GM19463 (cell line): Measurements from ENCODE around the gene CPA5.
"Not testable (repeated sequence)": the region's sequence is repeated elsewhere in the genome, so short reads cannot be mapped to it uniquely, and the experiment has no call there.

Experiments
- ATAC-seq: cut with Tn5 transposase; IDR thresholded peaks from one replicate; pipeline ENCODE4 v1.9.1; 2021; ENCODE audit warnings: mild to moderate bottlenecking, moderate library complexity; ENCODE audit not compliant: unreplicated experiment

The CPA5 gene

GRCh38 chr7:130374507-130374906 lies 29.9 kb downstream of the CPA5 start:
- ATAC-seq: no peak

DNA sequence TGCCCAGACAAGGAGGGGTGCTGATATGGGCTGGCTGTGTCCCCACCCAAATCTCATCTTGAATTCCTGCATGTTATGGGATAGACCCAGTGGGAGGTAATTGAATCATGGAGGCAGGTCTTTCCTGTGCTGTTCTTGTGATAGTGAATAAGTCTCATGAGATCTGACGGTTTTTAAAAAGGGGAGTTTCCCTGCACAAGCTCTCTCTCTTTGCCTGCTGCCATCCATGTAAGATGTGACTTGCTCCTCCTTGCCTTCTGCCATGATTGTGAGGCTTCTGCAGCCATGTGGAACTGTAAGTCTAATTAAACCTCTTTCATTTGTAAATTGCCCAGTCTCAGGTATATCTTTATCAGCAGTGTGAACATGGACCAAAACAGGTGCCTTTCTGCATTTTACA lies 31.8 kb downstream of the CPA5 start:
- not testable (repeated sequence) for ATAC-seq

- no peak for ATAC-seq
Measured at GRCh38 chr7:130377178-130377577, 32.6 kb downstream of the CPA5 start.

- ATAC-seq: no peak
Measured at GRCh38 chr7:130379019-130379418, 34.4 kb downstream of the CPA5 start.

- ATAC-seq: no peak
Measured at GRCh38 chr7:130379532-130379920, 34.9 kb downstream of the CPA5 start.

DNA sequence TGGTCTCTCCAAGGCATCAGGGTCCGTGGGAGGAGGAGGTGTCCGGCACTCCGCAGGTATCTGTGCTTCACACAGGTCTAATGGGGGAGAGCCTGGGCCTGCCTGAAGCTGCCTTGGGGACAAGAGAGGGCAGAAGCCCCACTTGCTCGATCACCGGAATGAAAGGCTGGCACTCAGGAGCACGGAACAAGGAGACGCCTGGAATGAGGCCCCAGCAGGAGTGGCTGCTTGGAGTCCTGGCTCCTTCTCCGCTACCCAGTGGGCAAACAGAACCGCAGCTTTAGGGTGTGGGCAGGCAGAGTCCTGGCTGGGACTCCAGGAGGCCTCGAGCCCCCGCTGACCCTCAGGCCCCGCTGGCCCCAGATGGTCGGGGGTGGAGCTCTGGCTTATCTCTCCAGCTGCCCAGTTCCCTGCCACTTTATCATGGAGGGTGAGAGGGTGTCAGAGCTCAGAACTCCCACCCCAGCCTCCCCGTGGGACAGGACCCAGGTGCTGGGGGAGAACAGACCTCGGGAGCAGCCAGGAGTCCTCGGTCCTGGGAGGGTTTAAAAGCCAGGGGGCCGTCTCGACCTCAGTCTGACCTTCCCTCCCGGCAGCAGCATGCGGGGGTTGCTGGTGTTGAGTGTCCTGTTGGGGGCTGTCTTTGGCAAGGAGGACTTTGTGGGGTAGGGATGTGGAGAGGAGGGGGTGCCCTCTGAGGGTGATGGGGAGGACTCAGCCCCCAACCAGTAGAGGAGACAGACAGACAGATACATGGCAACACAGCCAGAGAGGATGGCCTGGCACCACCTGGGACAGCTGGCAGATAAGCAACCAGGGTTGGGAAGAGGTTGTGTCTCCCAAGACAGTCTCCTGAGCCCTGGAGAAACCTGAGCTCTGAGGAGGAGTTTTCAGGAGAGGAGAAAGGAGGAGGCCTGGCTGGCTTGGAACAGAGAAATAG lies 35.6 kb downstream of the CPA5 start, which contains the start of gene CPA1:
TSS of gene CPA1 (plus strand) at position 574 of the 940 bp plus-strand sequence. CDS start at position 601, 27 bp downstream.
- ATAC-seq: no peak

GRCh38 chr7:130380861-130381455 lies 36.3 kb downstream of the CPA5 start:
- no peak for ATAC-seq

DNA sequence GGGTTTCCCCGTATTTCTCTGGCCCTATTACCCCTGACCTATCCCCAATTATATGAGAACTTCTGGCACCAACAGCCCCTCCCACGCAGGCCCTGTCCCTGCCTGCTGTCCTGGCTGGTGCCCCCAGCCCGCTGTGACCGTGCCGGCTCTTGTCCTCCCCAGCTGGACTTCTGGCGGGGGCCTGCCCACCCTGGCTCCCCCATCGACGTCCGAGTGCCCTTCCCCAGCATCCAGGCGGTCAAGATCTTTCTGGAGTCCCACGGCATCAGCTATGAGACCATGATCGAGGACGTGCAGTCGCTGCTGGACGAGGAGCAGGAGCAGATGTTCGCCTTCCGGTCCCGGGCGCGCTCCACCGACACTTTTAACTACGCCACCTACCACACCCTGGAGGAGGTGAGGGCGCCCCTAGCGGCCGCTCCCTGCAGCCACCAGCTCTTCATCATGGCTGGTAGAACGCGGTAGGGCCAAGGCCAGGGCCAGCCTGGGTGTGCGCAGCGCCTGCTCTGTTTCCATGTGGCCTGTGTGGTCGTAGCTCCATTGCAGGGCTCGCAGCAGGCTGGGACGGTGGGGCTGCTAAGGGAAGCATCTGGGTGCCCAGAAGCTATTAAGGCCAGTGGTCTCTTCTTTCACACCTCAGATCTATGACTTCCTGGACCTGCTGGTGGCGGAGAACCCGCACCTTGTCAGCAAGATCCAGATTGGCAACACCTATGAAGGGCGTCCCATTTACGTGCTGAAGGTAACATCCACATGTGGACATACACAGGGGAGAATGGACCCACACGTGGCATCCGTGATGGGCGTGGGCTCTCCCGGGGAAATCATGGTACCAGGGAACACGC lies 37.1 kb downstream of the CPA5 start:
- ATAC-seq: no peak

- no peak for ATAC-seq
Measured at GRCh38 chr7:130383187-130383980, 38.8 kb downstream of the CPA5 start.

- ATAC-seq: no peak
Measured at GRCh38 chr7:130384371-130384801, 39.8 kb downstream of the CPA5 start.

GRCh38 chr7:130384841-130385599 lies 40.4 kb downstream of the CPA5 start:
- no peak for ATAC-seq

GRCh38 chr7:130385600-130386066 lies 41.0 kb downstream of the CPA5 start:
- no peak for ATAC-seq

- ATAC-seq: no peak
Measured at GRCh38 chr7:130386876-130387275, 42.3 kb downstream of the CPA5 start.

DNA sequence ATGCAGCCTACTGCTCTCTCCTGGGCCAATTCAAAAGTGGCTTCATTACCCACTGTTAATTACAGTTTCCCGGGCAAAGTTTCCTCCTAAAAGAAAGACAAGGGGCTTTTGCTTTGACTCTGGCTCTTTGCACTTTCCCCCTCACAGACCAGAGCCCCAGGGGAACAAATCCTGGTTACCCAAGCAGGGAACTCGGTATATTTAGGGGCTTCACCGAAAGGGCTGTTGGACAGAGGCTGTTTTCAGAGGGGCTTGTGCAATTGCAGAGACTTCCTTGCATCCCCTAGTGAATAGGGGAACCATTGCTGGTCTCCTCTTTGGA lies 42.7 kb downstream of the CPA5 start:
- no peak for ATAC-seq

DNA sequence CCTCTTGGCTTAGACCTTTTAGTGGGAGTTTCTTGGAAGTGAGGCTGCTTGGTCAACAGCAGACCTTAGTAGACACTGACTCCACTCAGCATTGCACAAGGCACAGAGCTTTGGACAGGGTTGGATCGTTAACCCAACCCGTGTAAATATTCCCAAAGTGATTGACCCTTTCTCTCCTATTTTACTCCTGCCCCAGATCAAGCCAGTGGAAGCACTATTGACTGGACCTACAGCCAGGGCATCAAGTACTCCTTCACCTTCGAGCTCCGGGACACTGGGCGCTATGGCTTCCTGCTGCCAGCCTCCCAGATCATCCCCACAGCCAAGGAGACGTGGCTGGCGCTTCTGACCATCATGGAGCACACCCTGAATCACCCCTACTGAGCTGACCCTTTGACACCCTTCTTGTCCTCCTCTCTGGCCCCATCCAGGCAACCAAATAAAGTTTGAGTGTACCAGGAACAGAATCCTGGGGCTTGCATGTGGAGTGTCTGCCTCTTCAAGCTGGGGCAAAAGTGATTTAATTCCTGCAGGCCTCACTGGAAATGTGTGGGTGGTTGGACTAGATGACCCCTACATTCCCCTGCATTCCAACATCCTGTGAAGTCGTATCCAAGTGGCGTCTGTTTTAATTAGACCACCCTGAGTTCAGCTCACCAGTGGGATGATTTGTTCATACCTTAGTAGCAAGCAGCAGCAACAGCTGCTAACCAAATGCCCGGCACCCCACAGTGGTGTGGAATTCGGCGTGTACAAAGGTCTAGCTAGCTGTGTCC lies 43.2 kb downstream of the CPA5 start:
- ATAC-seq: no peak

DNA sequence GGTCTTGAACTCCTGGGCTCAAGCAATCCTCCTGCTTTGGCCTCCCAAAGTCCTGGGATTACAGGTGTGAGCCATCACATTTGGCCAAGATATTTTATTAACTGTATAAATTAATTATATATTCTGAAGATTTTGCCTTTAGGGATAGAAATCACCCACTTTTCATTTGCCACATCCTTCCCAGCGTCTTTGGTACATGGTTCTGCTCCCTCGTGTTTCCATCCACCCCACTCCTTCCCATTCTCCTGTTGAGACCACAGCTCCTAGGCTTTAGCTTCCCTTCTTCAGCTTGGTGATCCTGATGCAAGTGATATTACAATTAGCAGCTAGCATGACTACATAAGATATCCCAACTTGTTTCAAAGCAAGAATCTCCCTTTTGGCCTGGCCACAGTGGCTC lies 44.1 kb downstream of the CPA5 start:
- ATAC-seq: no peak

DNA sequence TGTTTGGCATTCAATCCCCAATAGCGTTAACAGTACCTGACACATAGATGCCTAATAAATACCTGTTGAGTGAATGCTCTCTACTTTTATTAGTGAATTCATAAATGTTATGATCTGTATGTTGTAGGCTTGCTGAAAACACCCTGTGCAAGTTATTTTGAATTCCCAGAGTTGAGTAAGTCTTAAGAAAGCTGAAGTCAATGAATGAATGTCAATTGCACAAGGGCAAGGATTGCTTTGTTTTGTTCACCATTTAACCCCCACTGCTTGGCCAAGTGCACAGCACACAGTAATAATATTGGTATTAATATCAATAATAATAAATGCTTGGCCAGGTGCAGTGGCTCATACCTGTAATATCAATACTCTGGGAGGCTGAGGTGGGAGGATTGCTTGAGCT lies 45.9 kb downstream of the CPA5 start:
- no peak for ATAC-seq

- ATAC-seq: no peak
Measured at GRCh38 chr7:130393101-130393561, 48.5 kb downstream of the CPA5 start.
